ENCODE data around the gene COL2A1. TPM values are rescaled to one million over a fixed set of nuclear protein-coding genes. Genes with fewer than 3 reads are reported as not detected.

COL2A1 gene
- total and polyA plus RNA-seq, 9 of the 15 experiments (the other 6 are each of a cell fraction or from before 2014, with no cell fraction given) = 0.46 TPM; not detected in 8

DNA sequence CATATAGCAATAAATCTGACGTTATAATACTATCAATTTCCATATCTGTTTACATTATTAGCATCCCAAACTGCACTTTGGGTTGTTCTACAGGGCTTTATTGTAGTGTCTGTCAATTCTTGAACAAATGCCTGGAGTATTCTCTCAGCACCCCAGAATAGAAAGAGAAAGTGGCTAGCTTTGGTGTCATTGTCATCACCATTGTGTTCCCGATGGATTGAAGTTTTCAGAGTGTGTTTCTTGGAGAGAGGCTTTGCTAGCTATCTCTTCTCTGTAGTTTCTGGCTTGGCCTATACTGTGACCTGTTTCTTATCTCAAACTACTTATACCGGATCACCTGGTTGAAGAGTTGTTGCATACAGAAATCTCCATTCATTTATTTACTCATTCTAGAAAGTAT is 34.4 kb downstream of the COL2A1 start:
- no peak overlapping the region for H3K27ac ChIP-seq (ENCODE audit: extremely low read depth, low read depth, low read length)
- H3K9me3 ChIP-seq (replicated peaks; ENCODE audit: control insufficient read depth, insufficient read depth, low read depth, low read length) = no peaks in the 10 kb centered on the region; the same call in 1 of the 2 replicates
- TF ChIP-seq SREBF2 (CRISPR knock-in tag; IDR thresholded peaks at IDR 0.05) (no peak), HLTF (IDR thresholded peaks at IDR 0.05) (no peak), SRSF1 (IDR thresholded peaks at IDR 0.05; ENCODE audit: low read depth, low read length) (no peak), JUNB (CRISPR knock-in tag; conservative IDR thresholded peaks at IDR 0.05) (no peak), CEBPZ (IDR thresholded peaks at IDR 0.05; ENCODE audit: borderline replicate concordance, low read depth, low read length) (no peak), ATF3 (IDR thresholded peaks at IDR 0.05) (no peak), ATF3 (CRISPR knock-in tag; conservative IDR thresholded peaks at IDR 0.05) (no peak), LCOR (CRISPR knock-in tag; IDR thresholded peaks at IDR 0.05) (no peak), SP2 (IDR thresholded peaks at IDR 0.05; ENCODE audit: extremely low read depth, low read depth, low read length, poor library complexity, severe bottlenecking) (no peak), RBM22 (IDR thresholded peaks at IDR 0.05; ENCODE audit: low read depth, low read length, poor library complexity, severe bottlenecking) (no peak), RBM25 (IDR thresholded peaks at IDR 0.05; ENCODE audit: low read depth, low read length, severe bottlenecking) (no peak), CC2D1A (IDR thresholded peaks at IDR 0.05) (no peak)
- TF ChIP-seq, protein P1, sequence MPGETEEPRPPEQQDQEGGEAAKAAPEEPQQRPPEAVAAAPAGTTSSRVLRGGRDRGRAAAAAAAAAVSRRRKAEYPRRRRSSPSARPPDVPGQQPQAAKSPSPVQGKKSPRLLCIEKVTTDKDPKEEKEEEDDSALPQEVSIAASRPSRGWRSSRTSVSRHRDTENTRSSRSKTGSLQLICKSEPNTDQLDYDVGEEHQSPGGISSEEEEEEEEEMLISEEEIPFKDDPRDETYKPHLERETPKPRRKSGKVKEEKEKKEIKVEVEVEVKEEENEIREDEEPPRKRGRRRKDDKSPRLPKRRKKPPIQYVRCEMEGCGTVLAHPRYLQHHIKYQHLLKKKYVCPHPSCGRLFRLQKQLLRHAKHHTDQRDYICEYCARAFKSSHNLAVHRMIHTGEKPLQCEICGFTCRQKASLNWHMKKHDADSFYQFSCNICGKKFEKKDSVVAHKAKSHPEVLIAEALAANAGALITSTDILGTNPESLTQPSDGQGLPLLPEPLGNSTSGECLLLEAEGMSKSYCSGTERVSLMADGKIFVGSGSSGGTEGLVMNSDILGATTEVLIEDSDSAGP (CRISPR knock-in tag; IDR thresholded peaks at IDR 0.05) = no peak
- peaks cover 25 to 30% of the 10 kb centered on the region in 2 experiments; a peak in 4 of 5 replicates for H3K27me3 ChIP-seq (ENCODE audit: control insufficient read depth in 2 of 2, insufficient read depth in 2 of 2, low read length in 2 of 2)
- no peak overlapping the region for H3K4me2 ChIP-seq (ENCODE audit: insufficient read depth, low read length)
- ChIA-PET CTCF (ENCODE audit: low intra/inter-chr PET ratio) (no interaction called here), POLR2A (interaction anchor here (0.7 kb wide), 1 partner anchor 153 kb away, joined by 3 read pairs; no protein-coding TSS in a partner anchor)
- peak; percentile 11 for FAIRE-seq
- no peaks in the 10 kb centered on the region for H3K4me1 ChIP-seq (replicated peaks in 1 of 2; ENCODE audit: control insufficient read depth in 2 of 2, insufficient read depth in 2 of 2, low read length in 2 of 2)
- BruUV-seq (replicated peaks) = no TSS peak
- in situ Hi-C loops (cut with MboI) (loop anchor here (10.0 kb wide), 1 partner anchor 195 kb away; no protein-coding TSS in a partner anchor), intact Hi-C loops (cut with micrococcal nuclease) (loop anchor here (5.0 kb wide), 1 partner anchor 217 kb away; no protein-coding TSS in a partner anchor)
- no peak overlapping the region for H3K4me3 ChIP-seq
- 17% methylated on average over 3 of the region's 3 CpGs for WGBS (ENCODE audit: insufficient coverage, low coverage, missing lambda C conversion rate)
- ATAC-seq = no peak
- peaks cover 21% of the 10 kb centered on the region; the same call in 2 of the 3 replicates for H3K36me3 ChIP-seq (ENCODE audit: control insufficient read depth, insufficient read depth, low read length)
- H3K79me2 ChIP-seq (ENCODE audit: control insufficient read depth, insufficient read depth, low read length) = no peaks in the 10 kb centered on the region
- no peak overlapping the region for H2AFZ ChIP-seq (ENCODE audit: low read depth, low read length)
- H4K20me1 ChIP-seq (replicated peaks; ENCODE audit: control insufficient read depth, insufficient read depth, low read length) = no peaks in the 10 kb centered on the region
- H3K9ac ChIP-seq (ENCODE audit: insufficient read depth in 1 of 2, low read depth in 2 of 2, low read length in 2 of 2) = no peak overlapping the region
- DNase-seq (ENCODE audit: extremely low read depth in 1 of 4, low spot score in 3 of 4) = no peak
- no peaks in the 10 kb centered on the region for H3K9me1 ChIP-seq (ENCODE audit: control insufficient read depth, insufficient read depth, low read length)
